Ascending aorta (tissue), 2 donors: ENCODE results near the gene CHI3L2. TPM values are rescaled to one million over a fixed set of nuclear protein-coding genes. Genes with fewer than 3 reads are reported as not detected.

Experiments
- DNase-seq, 2 donors: peaks; one replicate each; pipeline ENCODE4 v3.0.0-alpha.2; 2019; ENCODE audit warnings: low spot score in 2 of 2
- H3K27ac ChIP-seq, 2 donors: fragments of 200-600 bp; sonication (generic); one replicate each; pipeline ENCODE4 v1.5.1; 2016 to 2017; ENCODE audit warnings: mild to moderate bottlenecking in 1 of 2
- H3K27me3 ChIP-seq: fragments of 200-600 bp; sonication (generic); one replicate; pipeline ENCODE4 v1.5.1; 2017
- H3K36me3 ChIP-seq, 2 donors: fragments of 200-600 bp; sonication (generic); one replicate each; pipeline ENCODE4 v1.5.1; 2016
- H3K4me1 ChIP-seq, 2 donors: fragments of 200-600 bp; sonication (generic); one replicate each; pipeline ENCODE4 v1.5.1; 2016 to 2017; ENCODE audit warnings: mild to moderate bottlenecking in 1 of 2
- H3K4me3 ChIP-seq, 2 donors: fragments of 200-600 bp; sonication (generic); one replicate each; pipeline ENCODE4 v1.5.1; 2016 to 2017; ENCODE audit warnings: mild to moderate bottlenecking in 1 of 2
- H3K9me3 ChIP-seq, 2 donors: fragments of 200-600 bp; sonication (generic); one replicate each; pipeline ENCODE4 v1.5.1; 2016
- intact Hi-C: fragments of 100-400 bp; cut with DNase I; formaldehyde crosslinking; loops from one replicate; pipeline ENCODE4 v1.15.1; 2023
- total RNA-seq: library from RNA; depleted of rRNA; stranded (reverse); fragments of >200 nt; gene quantifications from one replicate; pipeline ENCODE4 v1.1.0, GENCODE V29; 2016
- TF ChIP-seq, protein P1 (sequence below), 3 experiments: fragments of 200-600 bp in 2 of 3; fragments of 450-650 bp in 1 of 3; sonication (generic) in 2 of 3; IDR thresholded peaks; one replicate each; pipeline ENCODE4 v1.5.1; 2016 to 2019; ENCODE audit warnings: antibody characterized with exemption in 3 of 3, mild to moderate bottlenecking in 1 of 3, moderate library complexity in 1 of 3

Gene CHI3L2
- total RNA-seq, 1 donor from 2014 or later, result 10.1 TPM

DNA sequence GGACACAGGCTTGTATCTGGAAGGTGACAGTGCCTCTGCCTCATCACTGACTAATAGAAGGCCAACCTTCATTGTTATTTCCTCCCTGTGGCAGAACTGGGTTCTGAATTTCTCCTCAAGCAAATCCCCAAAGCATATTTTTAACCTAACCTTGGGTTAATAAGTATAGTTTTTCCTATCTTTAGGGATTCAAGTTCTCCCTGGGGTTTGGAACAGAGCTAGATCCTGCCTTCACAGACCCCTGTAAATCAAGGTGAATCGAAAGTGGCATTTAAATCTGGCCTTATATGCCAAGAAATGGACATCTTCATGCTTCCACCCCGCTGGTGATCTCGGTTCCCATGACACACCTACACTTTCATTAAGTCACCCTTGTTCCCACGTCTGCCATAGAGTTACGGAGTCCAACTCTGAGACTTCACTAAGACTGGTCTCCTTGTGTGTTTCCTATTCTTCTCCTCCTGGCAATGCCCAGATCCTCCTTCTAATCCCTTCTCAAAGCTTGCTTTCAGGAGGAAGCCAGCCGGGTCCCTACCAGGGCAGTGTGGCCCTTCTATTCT lies 4.3 kb upstream of the CHI3L2 start:
- H3K9me3 ChIP-seq, result no peaks in the 10 kb centered on the region
- intact Hi-C loops, result loop anchor here (1.0 to 10.0 kb wide), 2 partner anchors 176 to 552 kb away; no protein-coding TSS in a partner anchor
- H3K4me1 ChIP-seq, result peaks cover 0 to 5% of the 10 kb centered on the region in 2 donors
- H3K27ac ChIP-seq, result no peak overlapping the region
- H3K27me3 ChIP-seq, result no peaks in the 10 kb centered on the region
- TF ChIP-seq, protein P1, sequence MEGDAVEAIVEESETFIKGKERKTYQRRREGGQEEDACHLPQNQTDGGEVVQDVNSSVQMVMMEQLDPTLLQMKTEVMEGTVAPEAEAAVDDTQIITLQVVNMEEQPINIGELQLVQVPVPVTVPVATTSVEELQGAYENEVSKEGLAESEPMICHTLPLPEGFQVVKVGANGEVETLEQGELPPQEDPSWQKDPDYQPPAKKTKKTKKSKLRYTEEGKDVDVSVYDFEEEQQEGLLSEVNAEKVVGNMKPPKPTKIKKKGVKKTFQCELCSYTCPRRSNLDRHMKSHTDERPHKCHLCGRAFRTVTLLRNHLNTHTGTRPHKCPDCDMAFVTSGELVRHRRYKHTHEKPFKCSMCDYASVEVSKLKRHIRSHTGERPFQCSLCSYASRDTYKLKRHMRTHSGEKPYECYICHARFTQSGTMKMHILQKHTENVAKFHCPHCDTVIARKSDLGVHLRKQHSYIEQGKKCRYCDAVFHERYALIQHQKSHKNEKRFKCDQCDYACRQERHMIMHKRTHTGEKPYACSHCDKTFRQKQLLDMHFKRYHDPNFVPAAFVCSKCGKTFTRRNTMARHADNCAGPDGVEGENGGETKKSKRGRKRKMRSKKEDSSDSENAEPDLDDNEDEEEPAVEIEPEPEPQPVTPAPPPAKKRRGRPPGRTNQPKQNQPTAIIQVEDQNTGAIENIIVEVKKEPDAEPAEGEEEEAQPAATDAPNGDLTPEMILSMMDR (IDR thresholded peaks at IDR 0.05), result no peak
- no peak for DNase-seq
- no peak overlapping the region for H3K4me3 ChIP-seq
- no peaks in the 10 kb centered on the region for H3K36me3 ChIP-seq

DNA sequence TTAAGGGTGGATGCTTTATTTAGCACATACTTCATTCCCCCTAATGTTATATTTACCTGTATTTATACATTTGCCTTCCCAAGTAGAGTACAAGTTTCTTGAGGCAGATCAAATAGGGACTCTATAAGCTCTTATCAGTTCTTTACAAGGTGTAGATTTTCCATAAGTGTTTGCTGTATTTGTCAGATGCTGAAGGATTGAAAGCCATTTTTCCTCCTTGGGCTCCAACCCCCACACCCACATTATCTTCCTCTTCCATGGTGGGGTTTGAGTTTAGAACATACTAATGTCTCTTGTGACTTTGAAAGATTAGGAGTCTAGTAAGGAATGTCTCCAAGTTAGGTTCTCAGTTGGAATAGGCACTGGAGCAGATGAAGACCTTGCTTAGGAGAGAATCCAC lies 2.4 kb upstream of the CHI3L2 start:
- Histone ChIP-seq H3K4me1 (peaks cover 0 to 7% of the 10 kb centered on the region in 2 donors), H3K27me3 (no peaks in the 10 kb centered on the region), H3K36me3 (no peaks in the 10 kb centered on the region), H3K27ac (no peak overlapping the region), H3K9me3 (no peaks in the 10 kb centered on the region), H3K4me3 (no peak overlapping the region)
- intact Hi-C loops, result loop anchor here (10.0 kb wide), 1 partner anchor 550 kb away; no protein-coding TSS in a partner anchor
- TF ChIP-seq, protein P1 (IDR thresholded peaks at IDR 0.05), result no peak
- no peak for DNase-seq

DNA sequence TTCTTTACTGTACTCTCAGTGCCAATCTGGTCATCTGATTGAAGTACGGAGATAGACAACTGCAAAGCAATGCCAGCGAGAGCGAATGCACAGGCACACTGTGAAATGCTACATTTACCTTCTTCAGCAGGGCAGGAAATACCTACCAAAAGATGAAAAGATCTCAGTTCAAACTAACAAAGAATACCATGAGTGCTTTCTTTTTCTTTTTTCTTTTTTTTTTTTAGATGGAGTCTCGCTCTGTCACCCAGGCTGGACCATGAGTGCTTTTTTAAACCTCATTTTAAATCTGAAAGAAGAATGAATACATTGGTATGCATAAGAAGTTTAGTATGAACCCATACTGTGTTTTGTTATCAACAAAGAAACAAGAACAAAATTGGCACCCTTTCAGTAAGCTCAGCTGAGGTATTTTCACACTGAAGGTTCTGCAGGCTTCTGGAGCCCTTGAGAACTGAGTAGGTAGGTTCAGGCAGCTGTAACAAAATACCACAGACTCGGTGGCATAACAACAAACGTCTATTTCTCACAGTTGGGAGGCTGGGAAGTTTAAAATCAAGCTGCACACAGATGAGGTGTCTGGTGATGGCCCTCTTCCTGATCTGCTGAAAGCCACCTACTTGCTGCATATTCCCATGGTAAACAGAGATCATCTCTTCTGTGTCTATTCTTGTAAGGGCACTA lies 1.7 kb upstream of the CHI3L2 start:
- H3K27ac ChIP-seq, result no peak overlapping the region
- TF ChIP-seq, protein P1 (IDR thresholded peaks at IDR 0.05), result no peak
- H3K27me3 ChIP-seq, result no peaks in the 10 kb centered on the region
- H3K36me3 ChIP-seq, result no peaks in the 10 kb centered on the region
- DNase-seq, result no peak
- no peak overlapping the region for H3K4me3 ChIP-seq
- no peaks in the 10 kb centered on the region for H3K9me3 ChIP-seq
- intact Hi-C loops, result loop anchor here (10.0 kb wide), 1 partner anchor 549 kb away; no protein-coding TSS in a partner anchor
- peaks cover 0 to 7% of the 10 kb centered on the region in 2 donors for H3K4me1 ChIP-seq

DNA sequence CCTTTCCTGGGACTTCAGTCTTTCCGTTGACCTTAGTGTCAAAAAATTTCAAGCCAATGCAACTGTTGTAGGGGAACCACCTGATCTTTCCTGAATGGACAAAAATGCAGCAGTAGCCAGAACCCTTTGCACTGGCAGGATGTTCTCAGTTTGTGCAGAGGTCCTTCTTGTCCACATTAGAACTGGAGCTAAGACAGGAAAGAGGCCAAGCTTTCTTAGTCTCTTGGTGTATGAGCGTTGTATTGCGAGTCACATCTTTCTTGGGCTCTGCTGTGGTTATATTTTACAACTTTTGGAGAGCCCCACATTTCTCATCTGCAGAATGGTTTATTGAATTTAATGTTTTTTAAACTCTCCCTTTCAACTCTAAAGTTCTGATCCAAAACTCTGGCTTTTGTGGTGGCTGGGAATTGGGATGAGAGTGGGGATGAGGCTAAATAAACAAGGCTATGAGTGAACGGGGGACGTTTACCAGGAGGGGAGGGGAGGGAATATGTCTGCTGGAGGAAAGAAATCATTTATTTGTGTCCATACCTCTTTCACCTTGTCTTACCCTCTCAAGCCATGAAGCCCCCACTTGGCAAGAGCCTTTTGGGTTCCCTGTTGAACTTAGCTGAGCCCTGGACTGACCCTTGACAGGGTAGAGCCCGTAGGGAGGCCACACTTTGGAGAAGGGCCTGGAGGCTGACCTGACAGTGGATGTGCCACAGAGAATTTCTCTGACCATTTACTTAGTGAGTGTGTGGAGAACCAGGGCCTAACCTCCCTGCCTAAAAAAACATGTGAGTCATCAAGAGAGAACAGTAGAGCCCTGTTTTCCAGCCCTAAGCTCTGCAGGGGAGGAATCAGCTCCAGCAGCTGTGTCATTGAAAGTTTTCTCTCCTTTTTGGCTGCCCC lies 586 bp downstream of the CHI3L2 start:
- H3K4me3 ChIP-seq, result no peak overlapping the region
- no peaks in the 10 kb centered on the region for H3K36me3 ChIP-seq
- DNase-seq, result no peak
- H3K27ac ChIP-seq, result no peak overlapping the region
- peaks cover 0 to 3% of the 10 kb centered on the region in 2 donors for H3K4me1 ChIP-seq
- intact Hi-C loops, result loop anchor here (10.0 kb wide), 1 partner anchor 547 kb away; no protein-coding TSS in a partner anchor
- no peaks in the 10 kb centered on the region for H3K27me3 ChIP-seq
- TF ChIP-seq, protein P1 (IDR thresholded peaks at IDR 0.05), result no peak
- H3K9me3 ChIP-seq, result no peaks in the 10 kb centered on the region

DNA sequence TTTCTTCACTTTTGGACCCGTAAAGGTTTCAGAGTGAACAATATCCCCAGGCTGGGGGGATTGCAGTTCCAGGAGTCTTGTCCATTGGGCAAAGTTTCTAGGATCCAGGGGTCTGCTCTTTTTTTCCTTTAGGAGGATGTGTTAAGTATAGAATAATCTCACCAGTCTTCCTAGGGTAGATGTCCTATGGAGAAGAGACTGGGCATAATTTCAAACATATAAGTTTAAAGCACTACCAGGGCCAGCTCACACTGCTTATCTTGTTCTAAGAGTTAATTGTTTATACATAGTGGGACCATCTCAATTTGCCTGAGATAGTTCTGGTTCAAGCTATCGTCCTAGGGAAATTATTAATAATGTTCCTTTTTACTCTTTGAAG lies 1.2 kb downstream of the CHI3L2 start:
- H3K9me3 ChIP-seq, result no peaks in the 10 kb centered on the region
- H3K27ac ChIP-seq, result no peak overlapping the region
- H3K4me1 ChIP-seq, result peaks cover 0 to 3% of the 10 kb centered on the region in 2 donors
- intact Hi-C loops, result loop anchor here (10.0 kb wide), 1 partner anchor 546 kb away; no protein-coding TSS in a partner anchor
- H3K36me3 ChIP-seq, result no peaks in the 10 kb centered on the region
- TF ChIP-seq, protein P1 (IDR thresholded peaks at IDR 0.05), result no peak
- no peak for DNase-seq
- H3K4me3 ChIP-seq, result no peak overlapping the region
- no peaks in the 10 kb centered on the region for H3K27me3 ChIP-seq
